ENCODE results near the gene ATXN1.
"Not testable (repeated sequence)": the region's sequence is repeated elsewhere in the genome, so short reads cannot be mapped to it uniquely, and the experiment has no call there.

ATXN1 gene

DNA sequence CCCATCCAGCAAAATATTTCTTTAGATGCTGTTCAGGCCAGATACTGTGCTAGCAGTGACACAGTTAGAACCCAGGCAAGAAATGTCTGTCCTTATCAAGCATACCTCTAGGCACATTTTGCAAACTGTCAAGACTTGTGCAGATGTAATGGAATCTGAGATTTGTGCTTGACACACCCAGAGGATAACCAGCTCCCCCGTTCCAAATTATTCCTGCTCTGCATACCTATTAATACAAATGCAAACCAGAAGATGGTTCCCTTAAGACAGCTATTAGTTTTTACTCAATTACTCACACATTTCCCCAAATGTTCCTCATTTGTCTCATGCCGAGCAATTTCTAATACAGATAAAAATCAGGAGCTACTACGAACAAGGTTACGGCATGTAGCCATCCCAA lies 40.4 kb downstream of the ATXN1 start:
- DNase-seq (ENCODE audit: low read depth in 2 of 2), result no peak

GRCh38 chr6:16719488-16719887 lies 41.8 kb downstream of the ATXN1 start:
- no peak for DNase-seq (ENCODE audit: low read depth in 2 of 2)

DNA sequence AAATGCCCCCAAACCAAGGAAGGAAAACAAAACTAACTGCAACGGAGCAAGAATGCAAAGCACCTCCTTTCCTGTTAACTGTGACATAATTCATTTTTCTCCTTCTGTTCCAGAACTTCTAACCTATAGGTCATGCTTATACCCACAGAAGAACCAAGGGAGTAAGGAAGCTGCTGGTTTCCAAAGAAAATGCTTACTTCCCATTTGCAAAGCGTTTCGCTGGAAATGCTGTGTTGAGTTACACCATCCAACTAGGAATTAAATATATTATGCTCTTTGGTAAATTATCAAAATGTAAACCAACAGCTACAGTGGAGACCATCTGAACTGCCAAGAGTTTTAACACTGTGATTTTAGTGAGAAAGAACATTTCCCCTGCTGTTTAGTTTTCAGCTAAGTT lies 42.9 kb downstream of the ATXN1 start:
- DNase-seq (ENCODE audit: low read depth in 2 of 2), result no peak

GRCh38 chr6:16717275-16717942 lies 43.9 kb downstream of the ATXN1 start:
- DNase-seq (ENCODE audit: low read depth in 2 of 2), result no peak

- DNase-seq (ENCODE audit: low read depth in 2 of 2), result no peak
Measured at GRCh38 chr6:16716321-16716858, 44.9 kb downstream of the ATXN1 start.

DNA sequence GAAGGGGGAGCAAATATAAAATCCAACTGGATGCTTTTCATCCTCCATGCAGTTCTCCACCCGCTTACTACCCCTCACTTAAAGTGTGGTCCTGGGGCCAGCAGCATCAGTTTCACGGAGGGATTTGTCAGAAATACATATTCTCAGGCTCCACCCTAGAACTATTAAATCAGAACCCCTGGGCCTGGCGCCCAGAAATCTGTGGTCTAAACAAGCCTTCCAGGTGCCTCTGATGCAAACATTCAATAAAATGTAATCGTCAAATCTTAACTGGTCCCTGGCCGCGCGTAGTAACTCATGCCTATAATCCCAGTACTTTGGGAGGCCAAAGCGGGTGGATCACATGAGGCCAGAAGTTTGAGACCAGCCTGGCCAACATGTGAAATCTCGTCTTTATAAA lies 47.7 kb downstream of the ATXN1 start:
- DNase-seq (ENCODE audit: low read depth in 2 of 2), result no peak

DNA sequence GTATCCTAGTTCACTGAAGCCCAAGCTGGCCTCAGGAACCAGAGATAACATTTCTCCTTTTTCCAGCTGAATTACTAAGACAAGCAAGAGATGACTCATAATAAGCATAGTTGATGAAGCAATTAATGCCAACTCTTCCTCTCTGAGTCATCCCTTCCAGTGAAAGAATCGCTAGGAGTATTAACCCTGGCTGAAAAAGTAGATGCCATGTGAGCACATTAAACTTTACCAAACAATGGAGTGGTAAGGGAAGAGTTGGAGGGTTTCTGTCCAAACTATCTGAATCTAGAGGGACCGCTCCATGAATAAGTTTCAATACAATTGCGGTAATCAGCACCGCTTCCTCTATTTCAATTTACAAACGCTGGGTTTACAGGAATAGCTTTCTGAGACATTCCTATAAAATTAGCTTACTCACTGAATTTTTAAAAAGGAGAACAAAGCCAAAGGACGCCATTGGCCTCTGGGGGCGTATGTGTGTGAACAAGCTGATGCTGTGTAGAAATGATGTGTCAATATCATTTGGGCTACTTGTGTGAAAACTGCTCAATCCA lies 48.3 kb downstream of the ATXN1 start:
- DNase-seq (ENCODE audit: low read depth in 2 of 2), result no peak

DNA sequence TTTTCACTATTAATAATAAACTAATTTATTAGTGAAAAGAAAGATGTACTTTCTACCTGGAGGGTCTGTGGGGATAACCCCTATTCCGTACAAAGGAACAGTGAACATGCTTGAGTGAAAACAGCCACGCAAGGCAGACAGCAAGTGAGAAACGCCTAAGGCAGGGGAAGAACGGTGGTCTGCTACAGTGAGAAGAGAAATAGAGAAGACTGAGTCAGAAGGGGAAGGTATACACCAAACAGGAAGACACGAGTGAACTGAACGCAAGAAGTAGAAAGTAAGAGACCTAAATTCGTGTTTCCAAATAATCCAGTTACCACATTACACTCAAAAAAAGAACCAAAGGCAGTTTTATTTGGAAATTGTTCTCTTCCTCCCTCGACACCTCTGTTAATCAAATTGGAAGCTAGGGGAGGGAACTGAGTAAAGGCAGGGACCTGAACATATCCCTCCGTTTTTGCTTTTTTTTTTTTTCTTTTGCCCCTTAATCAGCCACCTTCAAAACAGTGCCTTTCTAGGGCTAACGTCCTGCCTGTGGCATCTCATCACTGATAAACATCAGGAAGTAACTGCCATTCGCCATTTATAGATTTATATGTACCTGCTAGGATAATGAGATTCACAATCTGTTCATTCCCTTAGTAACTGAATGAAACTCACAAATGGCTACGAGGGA lies 48.9 kb downstream of the ATXN1 start:
- DNase-seq (ENCODE audit: low read depth in 2 of 2), result no peak

GRCh38 chr6:16711546-16712254 lies 49.6 kb downstream of the ATXN1 start:
- DNase-seq (ENCODE audit: low read depth in 2 of 2), result no peak

GRCh38 chr6:16706911-16707783 lies 54.1 kb downstream of the ATXN1 start:
- DNase-seq (ENCODE audit: low read depth in 2 of 2), result no peak

- DNase-seq (ENCODE audit: low read depth in 2 of 2), result not testable (repeated sequence)
Measured at GRCh38 chr6:16706491-16706890, 54.8 kb downstream of the ATXN1 start.

DNA sequence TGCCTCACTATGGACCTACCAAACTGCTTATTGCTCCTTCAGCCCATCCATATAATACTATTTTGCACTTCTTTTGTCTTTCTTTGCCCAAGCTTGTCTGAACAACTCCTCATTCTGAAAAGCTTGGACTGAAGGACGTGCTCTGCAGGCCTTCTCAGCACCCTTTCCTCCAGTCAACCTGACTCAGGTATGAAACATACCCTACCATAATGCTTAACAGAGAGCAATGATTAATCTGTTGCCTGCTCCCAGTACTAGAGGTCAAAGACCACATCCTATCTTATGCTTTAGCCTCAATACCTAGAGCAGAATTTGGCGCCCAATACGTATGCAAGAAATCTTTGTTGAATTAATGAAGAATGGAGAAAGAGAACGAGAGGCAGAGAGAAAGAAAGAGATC lies 55.2 kb downstream of the ATXN1 start:
- no peak for DNase-seq (ENCODE audit: low read depth in 2 of 2)

GRCh38 chr6:16705081-16705993 lies 55.9 kb downstream of the ATXN1 start:
- no peak for DNase-seq (ENCODE audit: low read depth in 2 of 2)

DNA sequence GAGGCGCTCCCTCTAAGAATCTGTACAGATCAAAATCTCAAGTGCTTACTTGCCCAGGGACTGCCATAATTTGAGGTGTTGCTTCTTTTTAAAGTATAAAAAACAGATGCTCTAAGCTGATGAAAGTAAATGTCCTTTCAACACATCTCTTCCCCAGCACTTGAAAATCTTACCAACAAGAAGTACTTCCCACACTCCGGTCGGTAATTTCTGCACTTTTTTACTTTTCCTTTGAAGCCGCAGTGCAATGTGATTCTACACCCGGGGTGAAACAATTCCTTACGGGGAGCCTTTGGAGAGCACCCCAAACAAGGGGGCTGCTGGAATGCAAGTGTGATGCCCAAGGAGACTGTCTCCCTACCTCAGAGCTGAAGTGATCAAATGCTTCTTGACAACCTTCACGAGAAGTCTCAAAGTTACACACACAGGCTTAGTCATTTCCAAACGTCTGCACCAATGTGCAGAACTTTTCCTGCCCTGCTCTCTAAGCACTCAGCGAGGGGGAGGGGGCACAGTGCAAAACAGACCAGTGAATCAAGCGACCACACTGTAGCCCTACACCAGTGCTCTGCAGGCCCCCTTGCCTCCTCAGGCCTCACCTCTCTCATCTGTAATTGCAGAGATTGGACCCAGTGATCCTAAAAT lies 56.7 kb downstream of the ATXN1 start:
- peak in 1 of 2 donors; percentile 50 for DNase-seq (ENCODE audit: low read depth in 2 of 2)

DNA sequence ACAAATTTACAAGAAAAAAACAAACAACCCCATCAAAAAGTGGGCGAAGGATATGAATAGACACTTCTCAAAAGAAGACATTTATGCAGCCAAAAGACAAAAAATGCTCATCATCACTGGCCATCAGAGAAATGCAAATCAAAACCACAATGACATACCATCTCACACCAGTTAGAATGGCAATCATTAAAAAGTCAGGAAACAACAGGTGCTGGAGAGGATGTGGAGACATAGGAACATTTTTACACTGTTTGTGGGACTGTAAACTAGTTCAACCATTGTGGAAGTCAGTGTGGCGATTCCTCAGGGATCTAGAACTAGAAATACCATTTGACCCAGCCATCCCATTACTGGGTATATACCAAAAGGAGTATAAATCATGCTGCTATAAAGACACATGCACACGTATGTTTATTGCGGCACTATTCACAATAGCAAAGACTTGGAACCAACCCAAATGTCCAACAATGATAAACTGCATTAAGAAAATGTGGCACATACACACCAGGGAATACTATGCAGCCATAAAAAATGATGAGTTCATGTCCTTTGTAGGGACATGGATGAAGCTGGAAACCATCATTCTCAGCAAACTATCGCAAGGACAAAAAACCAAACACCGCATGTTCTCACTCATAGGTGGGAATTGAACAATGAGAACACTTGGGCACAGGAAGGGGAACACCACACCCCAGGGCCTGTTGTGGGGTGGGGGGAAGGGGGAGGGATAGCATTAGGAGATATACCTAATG lies 58.5 kb downstream of the ATXN1 start:
- DNase-seq (ENCODE audit: low read depth in 2 of 2), result not testable (repeated sequence)

DNA sequence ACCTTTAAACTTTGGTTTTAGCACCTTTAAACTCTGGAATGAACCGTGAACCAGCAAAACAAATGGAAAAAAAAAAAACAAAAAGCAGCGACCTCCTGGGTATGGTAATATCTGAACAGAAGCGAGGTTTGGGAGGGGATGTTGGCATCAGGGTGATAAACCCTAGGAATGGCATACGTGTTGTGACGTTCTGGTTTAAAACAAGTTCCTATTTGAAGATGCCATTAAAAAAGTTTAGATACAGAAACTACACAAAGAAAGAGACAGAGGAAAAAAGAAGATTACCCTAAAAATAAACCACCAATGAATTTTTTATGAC lies 60.4 kb downstream of the ATXN1 start:
- no peak for DNase-seq (ENCODE audit: low read depth in 2 of 2)

DNA sequence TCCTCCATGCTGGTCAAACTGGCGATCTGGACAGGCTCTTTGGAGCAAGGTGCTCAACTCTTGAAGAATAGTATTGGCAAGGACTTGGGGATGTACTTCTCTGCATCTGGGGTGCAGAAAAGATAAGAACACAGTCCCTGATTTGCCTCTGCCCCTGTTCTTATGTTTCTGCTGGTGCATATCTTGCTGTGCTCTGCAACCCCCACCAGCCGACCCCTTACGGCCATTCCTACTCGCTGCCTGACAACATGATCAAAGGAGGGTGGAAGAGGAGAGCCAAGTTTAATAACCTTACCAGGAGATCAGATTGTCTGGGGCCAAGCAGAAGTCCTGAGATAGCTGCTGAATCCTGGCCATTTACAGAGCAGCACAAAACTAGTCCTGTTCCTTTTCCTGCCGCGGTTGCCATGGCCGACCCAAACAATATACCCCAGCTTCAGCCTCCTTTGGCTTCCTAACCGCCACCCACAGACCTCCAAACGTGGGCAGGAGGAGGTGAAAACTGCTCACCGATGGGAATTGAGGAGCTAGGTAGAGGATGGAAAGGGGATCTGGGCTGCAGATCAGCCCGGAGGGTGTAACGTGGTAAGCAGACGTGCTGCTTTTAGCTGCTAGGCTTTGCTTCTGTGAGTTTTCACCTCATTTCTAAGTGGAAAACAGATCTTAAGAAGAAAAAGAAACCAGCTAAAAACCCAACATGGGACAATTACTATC lies 60.9 kb downstream of the ATXN1 start:
- peak in 1 of 2 donors; percentile 23 for DNase-seq (ENCODE audit: low read depth in 2 of 2)

GRCh38 chr6:16698997-16699868 lies 62.0 kb downstream of the ATXN1 start:
- DNase-seq (ENCODE audit: low read depth in 2 of 2), result no peak
